Globus pallidus (tissue), 1 donor: ENCODE data around the gene DNHD1.

Experiments used
- DNase-seq: peaks from one replicate; pipeline ENCODE4 v3.0.0-alpha.2; 2015; ENCODE audit warnings: low spot score

The DNHD1 gene

DNA sequence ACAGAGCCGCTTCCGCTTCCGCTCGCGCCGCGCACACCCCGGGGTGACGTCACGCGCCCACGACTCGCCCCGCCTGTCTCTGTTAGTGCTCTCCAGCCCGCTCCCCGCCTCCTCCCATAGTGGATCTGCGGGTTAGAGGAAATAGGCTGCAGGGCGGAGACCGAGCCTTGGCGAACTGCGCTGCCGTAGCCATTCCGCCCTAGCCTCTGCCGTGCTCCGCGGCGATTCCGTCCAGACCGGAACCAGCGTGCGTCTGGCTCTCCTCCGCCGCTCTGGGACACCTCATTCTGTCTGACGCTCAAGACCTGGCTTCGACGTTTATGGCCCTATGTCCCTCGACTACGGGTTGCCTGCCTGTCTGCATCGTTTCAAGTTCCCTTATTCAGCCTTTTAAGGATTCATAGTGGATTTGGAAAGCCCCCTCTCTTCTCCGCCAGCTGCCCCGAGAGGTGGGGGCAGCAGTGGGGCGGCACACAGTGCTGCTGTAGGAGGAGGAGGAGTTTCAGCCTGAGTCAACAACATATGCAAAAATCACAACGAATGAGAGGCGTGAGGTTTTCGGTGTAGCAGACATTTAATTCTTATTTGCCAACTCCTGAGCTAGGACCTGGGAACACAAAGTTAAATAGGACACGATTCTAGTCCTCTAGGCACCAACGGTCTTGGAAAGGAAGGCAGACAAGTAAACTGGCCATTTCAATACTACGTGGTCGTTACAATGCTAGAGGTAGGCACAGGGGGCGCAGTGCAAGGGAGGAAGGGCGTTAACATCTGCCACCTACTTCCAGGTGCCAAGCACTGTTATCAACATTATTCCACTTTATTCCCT, 115.3 kb downstream of the DNHD1 start, which contains the start of gene TAF10:
Gene TAF10 (minus strand): TSS at position 4 of the 829 bp plus-strand sequence. CDS start 27 bp downstream, outside the sequence.
- peak; percentile 95 for DNase-seq

DNA sequence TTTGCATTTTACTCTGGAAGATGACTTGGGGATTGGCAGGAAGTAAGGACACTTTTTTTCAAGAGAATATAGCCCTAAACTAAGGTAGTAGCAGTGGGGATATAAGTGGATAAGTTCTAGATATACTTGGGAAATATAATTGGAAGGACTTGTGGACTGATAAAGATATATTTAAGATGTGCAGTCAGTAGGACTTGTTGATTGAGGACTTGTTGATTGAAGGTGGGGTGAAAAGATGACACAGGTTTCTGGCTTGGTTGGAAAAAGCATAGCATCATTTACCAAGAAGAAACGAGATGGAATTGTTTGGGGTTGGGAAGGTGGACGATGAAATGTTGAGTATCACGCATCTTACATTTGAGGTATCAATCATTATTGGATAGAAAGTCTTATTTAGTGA, 116.4 kb downstream of the DNHD1 start:
- no peak for DNase-seq

DNA sequence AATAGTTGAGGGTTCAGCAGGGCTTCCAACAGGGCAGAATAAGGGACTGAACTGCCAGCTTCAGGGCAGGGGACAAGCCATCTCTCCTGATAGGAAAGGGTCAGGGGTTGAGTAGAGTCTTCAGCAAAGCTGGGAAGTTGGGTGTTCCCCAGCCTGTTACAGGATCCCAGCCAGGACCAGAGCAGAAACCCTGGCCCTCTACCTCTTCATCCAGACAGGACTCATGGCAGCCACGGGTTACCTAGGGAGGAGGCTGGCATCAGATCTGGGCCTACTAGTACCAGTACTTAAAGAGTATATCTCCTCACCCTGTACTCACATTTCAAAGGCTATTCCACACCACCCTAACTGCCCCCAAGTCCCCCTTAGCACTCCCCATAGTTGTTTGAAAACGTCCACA, 117.4 kb downstream of the DNHD1 start:
- DNase-seq, result no peak

DNA sequence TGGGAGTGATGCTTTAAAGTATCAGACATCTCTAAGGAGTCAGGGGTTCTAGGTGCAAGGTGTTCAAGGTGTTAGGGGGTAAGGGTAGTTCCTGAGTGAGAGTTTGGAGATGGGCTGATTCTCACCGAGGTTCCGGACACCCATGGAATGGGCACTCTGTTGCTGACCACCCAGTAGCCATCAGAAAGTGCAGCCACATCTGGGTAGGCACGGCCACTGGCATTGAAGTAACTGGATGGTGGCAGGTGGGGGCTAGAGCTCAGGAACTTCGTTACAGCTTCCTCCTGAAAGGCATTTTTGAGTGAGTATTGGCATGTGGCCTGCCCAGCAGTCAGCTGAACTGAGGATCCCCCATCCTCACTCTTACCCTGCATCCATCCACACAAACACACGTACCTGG, 118.0 kb downstream of the DNHD1 start:
- no peak for DNase-seq

DNA sequence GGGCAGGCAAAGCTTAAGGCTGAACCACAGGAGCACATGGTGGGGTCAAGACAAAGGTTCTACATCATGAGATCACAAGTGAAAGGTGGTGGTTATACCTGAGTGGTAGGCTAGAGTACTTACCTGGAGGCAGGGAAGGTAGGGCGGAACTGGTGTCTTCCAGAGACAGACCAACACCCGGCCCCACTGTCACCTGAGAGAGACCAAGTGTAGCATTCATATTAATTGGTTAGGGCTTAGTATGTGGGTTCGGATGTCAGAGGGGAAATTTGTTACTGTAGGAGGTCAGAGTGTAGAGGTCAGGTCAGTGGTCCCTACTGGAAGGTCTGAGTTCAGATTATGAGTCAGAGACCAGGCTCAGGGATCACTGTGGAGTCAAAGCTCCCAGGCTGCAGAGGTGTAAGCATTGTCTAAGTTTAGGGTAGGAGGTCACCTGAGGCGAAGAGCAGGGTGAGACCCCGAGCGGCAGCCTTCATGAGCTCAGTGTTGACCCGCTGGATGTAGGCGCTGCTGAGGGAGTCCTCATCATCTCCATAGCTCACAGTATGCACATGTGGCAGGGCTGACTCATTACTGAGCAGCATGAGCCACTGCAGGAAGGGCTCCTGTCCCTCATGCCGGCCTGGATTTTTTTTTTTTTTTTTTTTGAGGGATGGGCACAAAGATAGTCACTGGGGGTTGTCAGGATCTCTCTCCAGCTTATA, 119.0 kb downstream of the DNHD1 start:
- DNase-seq, result no peak

DNA sequence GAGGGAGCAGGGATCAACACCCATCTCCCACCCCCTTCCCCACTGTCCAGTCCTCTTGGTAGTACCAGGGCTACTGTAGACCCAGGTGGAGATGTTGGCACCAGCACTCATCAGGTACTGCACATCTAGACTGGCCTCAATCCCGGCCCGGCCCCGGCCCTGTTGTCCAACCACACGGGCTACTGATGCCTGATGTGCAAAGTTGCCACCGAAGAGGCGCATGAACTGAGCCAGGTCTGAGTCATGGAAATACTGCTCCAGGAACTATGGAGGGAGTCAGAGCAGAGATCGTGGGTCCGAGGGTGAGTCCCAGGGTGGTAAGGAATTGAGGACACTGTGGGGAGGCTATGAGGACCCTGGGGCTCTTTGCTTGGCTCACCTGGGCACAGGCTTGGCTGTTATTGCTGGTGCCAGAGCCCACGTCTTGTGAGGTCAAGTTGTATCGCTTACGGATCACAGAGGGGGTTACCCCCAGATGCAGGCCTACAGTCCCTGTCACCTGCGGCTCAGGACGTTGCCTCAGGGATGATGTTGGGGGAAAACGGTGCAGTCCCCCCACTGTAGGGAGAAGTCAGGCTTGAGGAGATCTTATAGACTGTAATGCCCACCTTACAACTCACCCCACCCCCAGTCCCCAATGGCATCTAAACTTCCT, 119.6 kb downstream of the DNHD1 start:
- DNase-seq, result no peak

DNA sequence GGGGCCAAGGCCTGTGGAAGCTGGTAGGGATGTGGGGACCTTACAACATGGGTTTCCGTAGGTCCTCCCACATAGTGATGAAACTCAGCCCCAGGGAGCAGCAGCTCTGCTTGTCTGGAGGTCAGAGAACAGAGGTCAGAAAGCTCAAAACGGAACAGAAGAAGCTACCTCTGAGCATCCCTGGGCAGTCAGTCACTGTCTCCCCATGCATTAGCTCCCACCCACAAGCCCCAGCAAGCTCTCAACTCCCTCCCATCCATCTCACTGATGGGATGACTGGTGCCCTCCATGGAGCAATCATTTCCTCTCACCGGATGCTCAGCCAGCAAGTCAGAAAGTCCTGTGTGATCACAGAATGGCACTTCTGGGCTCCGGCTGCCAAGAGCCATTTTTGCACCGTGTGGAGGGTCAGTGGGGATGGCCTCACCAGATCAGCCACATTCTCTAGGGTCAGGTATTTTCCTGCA, 120.3 kb downstream of the DNHD1 start:
- DNase-seq, result no peak

DNA sequence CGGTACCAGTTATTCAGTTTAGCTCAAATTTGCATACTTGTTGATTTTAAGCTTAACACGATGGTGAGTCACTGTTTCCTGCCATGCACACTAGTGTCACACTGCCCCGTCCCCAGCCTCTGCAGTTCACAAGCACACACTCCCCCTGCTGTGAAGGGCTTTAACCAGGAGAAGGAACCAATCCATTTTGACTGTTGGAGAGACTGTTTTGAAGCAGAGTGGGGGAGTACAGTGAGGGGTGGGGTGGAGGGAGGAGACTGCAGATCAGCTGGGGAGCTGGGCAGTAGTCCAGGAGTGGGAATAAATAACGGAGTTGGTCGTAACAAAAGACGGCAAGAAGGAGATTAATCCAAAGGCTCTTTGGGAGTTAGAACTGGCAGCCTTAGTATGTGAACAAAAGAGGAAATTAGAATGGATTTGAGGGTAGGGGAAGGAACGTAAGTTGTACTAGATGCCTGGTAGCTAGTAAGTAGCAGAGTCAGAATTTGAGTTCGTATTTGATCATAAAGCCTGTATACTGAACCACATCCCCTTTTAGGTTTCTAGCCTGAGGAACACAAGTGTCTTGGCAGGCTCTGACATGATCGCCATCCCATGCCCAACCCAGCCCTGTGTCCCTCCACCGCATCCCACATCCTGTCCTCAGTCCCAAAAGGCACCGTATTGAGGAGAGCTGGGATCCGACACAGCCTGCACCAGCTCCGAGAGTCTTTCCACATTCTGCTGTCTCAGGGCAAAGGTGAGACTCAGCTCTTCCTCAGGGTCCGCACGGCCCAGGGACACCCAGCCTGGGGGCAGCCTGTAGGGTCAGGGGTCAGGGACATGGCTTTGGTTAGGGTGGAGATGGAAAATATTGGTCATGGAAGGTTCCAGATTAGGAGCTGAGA, 121.3 kb downstream of the DNHD1 start:
- peak; percentile 61 for DNase-seq

DNA sequence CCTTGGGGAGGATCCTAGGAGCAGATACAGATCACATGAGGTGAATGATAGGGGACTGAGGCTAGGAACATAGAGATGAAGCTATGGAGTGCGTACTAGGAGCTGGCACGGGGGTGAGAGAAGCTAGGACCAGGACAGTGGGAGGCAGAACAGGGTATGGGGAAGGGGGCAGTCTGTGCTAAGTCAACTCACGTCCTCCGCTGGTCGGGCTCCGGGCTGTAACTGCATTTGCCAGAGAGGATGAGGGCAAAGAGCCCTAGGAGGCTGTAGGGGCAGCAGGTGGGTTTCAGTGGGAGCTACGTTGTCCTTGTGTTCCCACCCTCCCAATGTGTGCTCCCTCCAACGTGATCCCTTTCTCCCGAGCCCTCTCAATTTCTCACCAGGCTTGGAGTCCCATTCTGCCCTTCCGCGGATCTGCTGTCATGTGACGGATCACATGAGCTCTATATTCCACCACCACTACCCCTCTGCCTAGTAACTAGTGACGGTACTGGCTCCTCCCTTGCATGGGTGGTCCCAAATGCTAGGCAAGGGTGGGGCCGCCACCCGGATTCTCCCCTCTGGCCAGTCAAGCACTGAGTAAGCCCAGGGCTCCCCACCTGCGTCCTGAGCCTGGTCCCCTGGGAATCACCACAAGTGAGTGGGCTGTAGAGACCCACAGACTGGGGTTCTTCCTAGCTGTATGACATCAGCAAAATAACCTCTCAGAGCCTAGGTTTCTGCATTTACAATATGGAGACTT, 122.1 kb downstream of the DNHD1 start, which contains the start of gene TPP1:
Gene TPP1 (minus strand): TSS at position 419 of the 742 bp plus-strand sequence. CDS start 22 bp downstream, at position 397.
- DNase-seq, result peak; percentile 98

DNA sequence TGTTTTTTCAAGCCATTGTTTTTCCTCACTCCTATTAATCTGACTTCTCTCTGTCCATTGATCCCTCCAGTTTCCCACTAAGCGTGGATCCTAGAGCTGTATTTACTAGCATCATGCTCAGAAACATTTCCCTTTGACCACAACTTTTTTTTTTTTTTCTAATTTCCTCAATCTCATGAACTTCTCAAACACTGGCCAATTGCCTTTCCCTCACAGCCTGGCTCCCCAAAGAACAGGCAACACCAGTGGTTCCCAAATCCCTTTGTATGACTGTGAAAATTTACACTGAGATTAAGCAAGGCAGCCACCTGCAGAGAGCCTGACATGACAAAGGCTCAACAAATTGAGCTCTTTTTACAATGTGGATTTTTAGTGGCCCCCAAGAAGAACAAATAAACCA, 123.6 kb downstream of the DNHD1 start:
- DNase-seq, result no peak
